Measurements from ENCODE around the gene SLC22A4.

Gene SLC22A4

DNA sequence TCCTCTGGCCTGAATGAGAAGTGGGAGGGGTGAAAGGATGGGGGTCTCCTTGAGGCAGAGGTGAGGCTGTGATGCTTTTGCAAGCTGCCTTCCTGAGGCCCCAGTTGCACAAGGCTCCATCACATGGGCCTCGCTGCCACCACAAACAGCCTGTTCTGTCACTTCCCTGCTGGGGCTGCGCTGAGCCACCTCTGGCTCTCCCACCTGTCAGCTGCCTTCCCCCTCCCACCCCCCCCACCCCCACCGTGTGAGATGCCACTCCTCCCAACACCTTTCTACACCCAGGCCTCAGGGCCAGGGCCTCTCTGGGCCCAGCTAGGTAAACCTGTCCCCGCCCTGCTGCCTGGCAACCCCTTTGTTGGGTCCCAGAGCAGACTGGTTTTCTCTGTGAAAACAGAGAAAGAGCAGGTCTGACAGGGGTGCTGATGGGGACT, 41.2 kb upstream of the SLC22A4 start:
- H3K4me3 ChIP-seq (ENCODE audit: low read depth, low read length): no peak overlapping the region
- TF ChIP-seq, protein P1, sequence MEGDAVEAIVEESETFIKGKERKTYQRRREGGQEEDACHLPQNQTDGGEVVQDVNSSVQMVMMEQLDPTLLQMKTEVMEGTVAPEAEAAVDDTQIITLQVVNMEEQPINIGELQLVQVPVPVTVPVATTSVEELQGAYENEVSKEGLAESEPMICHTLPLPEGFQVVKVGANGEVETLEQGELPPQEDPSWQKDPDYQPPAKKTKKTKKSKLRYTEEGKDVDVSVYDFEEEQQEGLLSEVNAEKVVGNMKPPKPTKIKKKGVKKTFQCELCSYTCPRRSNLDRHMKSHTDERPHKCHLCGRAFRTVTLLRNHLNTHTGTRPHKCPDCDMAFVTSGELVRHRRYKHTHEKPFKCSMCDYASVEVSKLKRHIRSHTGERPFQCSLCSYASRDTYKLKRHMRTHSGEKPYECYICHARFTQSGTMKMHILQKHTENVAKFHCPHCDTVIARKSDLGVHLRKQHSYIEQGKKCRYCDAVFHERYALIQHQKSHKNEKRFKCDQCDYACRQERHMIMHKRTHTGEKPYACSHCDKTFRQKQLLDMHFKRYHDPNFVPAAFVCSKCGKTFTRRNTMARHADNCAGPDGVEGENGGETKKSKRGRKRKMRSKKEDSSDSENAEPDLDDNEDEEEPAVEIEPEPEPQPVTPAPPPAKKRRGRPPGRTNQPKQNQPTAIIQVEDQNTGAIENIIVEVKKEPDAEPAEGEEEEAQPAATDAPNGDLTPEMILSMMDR (IDR thresholded peaks at IDR 0.05; ENCODE audit: low read depth, low read length): no peak
- TF ChIP-seq, protein P2, sequence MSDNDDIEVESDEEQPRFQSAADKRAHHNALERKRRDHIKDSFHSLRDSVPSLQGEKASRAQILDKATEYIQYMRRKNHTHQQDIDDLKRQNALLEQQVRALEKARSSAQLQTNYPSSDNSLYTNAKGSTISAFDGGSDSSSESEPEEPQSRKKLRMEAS (IDR thresholded peaks at IDR 0.05; ENCODE audit: low read depth, low read length): no peak
- TF ChIP-seq POLR2A (IDR thresholded peaks at IDR 0.05; ENCODE audit: extremely low read depth, insufficient read length): no peak
- peak; percentile 18 for DNase-seq (ENCODE audit: low read depth)

DNA sequence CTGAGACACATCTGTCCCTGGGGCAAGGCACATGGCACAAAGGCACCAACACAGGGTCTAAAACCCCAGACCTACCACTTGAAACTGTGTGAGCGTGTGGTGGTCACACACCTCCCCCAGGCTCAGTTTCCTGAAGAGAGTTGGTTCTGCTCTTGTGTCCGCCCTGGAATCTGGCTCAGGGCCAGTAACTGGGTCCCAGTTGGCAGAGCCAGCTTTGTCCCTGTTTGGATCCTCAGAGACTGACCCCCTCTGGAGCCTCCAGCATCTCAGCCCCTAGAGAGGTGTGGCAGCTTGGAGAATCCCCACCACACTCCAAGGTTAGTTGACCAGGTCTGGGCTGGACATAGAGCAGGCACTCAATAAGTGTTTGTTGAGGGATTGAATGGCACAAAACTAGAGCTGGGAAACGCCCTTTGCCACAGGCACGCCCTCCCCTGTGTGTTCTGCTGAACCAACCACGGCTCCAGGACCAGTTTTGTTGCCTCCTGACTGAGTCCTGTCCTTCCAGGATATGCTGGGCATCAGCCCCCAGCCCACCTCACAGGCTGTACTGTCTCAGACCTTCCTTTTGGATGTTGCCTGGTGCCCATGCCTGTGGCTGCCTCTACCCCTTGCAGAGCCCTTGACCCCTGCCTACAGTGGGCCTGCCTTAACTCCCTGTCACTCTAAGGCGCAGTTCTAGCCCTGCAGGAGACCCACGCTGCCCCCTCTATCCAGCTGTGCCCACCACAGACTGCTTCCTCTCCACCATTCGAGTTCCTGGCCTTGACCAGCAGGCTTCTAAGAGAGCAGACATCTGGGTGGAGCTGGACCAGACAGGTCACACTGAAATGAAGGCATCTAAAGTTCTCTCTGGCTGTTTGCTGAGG, 40.5 kb upstream of the SLC22A4 start:
- no peak for DNase-seq (ENCODE audit: low read depth)
- TF ChIP-seq, protein P2 (IDR thresholded peaks at IDR 0.05; ENCODE audit: low read depth, low read length): no peak
- TF ChIP-seq, protein P1 (IDR thresholded peaks at IDR 0.05; ENCODE audit: low read depth, low read length): no peak
- TF ChIP-seq MYC (IDR thresholded peaks at IDR 0.05; ENCODE audit: low read depth, low read length): no peak
- TF ChIP-seq POLR2A (IDR thresholded peaks at IDR 0.05; ENCODE audit: extremely low read depth, insufficient read length): no peak
- no peak overlapping the region for H3K4me3 ChIP-seq (ENCODE audit: low read depth, low read length)

DNA sequence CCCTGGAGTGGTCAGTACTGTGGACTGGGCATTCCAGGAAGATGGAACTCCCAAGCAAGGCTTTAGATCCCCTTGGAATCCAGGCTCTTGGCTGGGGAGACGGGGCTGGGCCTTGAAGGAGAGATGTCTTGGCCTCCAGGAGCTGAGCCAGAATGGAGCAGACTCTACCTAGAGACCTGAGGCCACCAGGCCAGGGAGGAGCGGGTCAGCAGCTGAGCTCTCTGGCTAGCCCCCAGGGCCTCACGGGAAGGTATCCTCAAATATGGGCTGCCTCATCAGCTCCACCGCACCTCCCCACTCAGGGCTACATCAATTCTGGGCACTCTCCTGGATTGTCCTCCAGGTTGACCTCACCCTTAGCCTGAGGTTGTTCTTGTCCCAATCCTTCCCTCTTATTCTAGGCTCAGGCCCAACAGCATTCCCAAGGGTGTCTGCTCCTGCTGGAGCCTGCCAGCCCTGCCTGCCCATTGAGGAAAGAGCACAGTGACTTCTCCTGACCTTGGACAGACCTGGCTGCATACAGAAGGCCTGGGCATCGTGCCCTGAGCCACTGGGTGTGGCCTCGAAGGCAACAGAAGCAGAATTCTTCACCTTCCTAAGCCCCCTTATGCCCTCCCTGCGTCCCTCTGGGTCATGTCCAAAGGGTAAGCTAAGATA, 39.7 kb upstream of the SLC22A4 start:
- no peak for DNase-seq (ENCODE audit: low read depth)
- H3K4me3 ChIP-seq (ENCODE audit: low read depth, low read length): no peak overlapping the region
- TF ChIP-seq, protein P1 (IDR thresholded peaks at IDR 0.05; ENCODE audit: low read depth, low read length): no peak
- TF ChIP-seq MYC (IDR thresholded peaks at IDR 0.05; ENCODE audit: low read depth, low read length): no peak
- no peak for TF ChIP-seq POLR2A (IDR thresholded peaks at IDR 0.05; ENCODE audit: extremely low read depth, insufficient read length)
- TF ChIP-seq, protein P2 (IDR thresholded peaks at IDR 0.05; ENCODE audit: low read depth, low read length): no peak

DNA sequence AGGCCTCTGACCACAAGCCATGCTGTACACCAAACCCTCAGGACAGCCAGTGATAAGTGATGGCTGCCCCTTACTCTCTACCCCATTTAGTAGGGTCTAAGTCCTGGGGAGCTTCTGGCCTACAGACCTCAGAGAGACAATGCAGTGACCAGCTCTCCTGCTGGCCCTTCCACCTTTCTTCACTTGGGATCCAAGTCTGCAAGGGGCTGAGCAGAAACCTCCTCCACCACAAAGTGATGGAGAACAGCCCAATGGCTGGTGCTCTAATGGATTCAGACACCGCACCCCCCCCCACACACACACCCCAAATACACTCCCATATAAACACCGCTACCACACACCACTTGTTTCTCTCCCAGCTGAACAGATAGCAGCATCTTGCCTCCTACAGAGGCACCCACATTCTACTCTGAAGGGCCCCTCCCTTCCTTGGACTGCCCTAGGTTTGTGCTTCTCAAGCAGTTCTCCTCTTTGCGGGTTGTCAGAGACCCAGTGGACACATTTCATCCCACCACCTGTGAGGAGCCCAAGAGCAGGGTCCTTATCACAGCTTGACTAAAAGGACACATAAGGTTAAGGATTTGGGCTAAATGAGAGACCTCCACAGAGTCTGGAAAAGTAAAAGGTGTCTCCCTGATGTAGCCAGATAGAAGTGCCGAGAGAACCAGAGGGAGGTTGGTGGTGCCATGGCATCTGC, 38.0 kb upstream of the SLC22A4 start:
- no peak for DNase-seq (ENCODE audit: low read depth)
- TF ChIP-seq, protein P2 (IDR thresholded peaks at IDR 0.05; ENCODE audit: low read depth, low read length): no peak
- TF ChIP-seq POLR2A (IDR thresholded peaks at IDR 0.05; ENCODE audit: extremely low read depth, insufficient read length) (no peak), MYC (IDR thresholded peaks at IDR 0.05; ENCODE audit: low read depth, low read length) (no peak)
- TF ChIP-seq, protein P1 (IDR thresholded peaks at IDR 0.05; ENCODE audit: low read depth, low read length): no peak
- H3K4me3 ChIP-seq (ENCODE audit: low read depth, low read length): no peak overlapping the region

DNA sequence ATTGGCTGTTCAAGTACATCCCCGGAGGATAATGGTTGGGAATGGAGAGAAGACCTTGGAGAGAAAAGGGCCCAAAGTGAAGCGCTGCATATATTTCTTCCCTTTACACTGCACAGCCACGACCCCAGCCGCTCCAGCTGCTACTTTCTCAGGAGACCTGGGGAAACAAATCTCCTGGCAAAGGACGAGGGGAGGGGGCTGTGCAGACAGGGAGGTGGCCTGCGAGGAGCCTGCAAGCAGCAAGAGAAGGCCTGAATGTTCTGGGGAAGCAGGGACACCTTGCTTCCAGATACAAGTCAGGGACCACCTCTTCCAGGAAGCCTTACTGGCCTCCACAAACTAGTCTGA, 37.4 kb upstream of the SLC22A4 start:
- H3K4me3 ChIP-seq (ENCODE audit: low read depth, low read length): no peak overlapping the region
- no peak for DNase-seq (ENCODE audit: low read depth)

More for the DNA sequence above, 37.4 kb upstream of the SLC22A4 start:
- TF ChIP-seq MYC (IDR thresholded peaks at IDR 0.05; ENCODE audit: low read depth, low read length) (no peak), POLR2A (IDR thresholded peaks at IDR 0.05; ENCODE audit: extremely low read depth, insufficient read length) (no peak)
- TF ChIP-seq, protein P1 (IDR thresholded peaks at IDR 0.05; ENCODE audit: low read depth, low read length): no peak
- TF ChIP-seq, protein P2 (IDR thresholded peaks at IDR 0.05; ENCODE audit: low read depth, low read length): no peak

Data from NB4 (cell line).